GM23338 (cell line): ENCODE data around the gene SDHB.

ENCODE experiments used
- CREB1 ChIP-seq: fragments of 250-450 bp; sonication (Bioruptor Pico); IDR thresholded peaks from 2 replicates; pipeline ENCODE4 v1.5.0; 2020; ENCODE audit warnings: low read depth, mild to moderate bottlenecking, moderate library complexity
- POLR2AphosphoS5 ChIP-seq: IDR thresholded peaks from 2 replicates; pipeline ENCODE4 v1.6.1; 2016; ENCODE audit warnings: antibody characterized with exemption, low read depth
- ZNF114 ChIP-seq: fragments of 250-450 bp; sonication (Bioruptor Pico); IDR thresholded peaks from 2 replicates; pipeline ENCODE4 v1.5.0; 2020; ENCODE audit warnings: mild to moderate bottlenecking, moderate library complexity
- TF ChIP-seq, protein P1 (sequence below), 2 experiments: fragments of 200-600 bp in 1 of 2; sonication (generic) in 1 of 2; conservative IDR thresholded peaks; 2 replicates each; pipeline versions ENCODE4 v1.5.1 to v1.6.1; 2016 to 2017; ENCODE audit warnings: antibody characterized with exemption in 2 of 2, low read depth in 2 of 2, mild to moderate bottlenecking in 2 of 2, moderate library complexity in 1 of 2

DNA sequence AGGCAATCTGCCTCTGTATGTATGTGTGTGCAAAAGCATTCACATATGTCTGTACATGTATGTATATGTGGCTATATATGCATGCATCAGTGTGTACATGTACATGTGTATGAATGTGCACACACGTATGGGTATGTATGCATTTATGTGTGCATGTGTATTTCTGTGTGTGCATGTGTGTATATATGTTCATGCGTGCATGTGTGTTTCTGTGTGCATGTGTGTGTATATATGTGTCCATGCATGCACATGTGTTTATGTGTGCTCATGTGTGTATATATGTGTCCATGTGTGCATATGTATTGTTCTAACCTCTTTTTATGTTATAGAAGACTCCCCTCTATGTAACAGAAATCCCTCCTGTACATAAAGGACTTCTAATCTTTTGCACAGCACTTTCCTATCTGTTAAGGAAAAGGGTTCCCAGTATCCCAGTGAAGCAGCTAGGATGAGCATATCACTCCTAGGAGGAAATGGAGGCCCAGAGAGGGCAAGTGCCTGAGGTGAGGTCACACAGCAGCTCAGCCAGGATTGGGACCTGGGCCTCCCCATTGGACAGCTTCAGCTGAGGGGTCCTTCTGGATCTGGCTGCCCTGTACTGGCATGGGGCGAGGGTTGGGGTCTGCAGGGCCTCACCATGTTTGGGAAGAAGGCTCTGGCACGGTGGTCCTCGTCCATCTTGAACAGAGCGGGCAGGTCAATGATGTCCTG, 15.8 kb upstream of the SDHB start:
- TF ChIP-seq, protein P1, sequence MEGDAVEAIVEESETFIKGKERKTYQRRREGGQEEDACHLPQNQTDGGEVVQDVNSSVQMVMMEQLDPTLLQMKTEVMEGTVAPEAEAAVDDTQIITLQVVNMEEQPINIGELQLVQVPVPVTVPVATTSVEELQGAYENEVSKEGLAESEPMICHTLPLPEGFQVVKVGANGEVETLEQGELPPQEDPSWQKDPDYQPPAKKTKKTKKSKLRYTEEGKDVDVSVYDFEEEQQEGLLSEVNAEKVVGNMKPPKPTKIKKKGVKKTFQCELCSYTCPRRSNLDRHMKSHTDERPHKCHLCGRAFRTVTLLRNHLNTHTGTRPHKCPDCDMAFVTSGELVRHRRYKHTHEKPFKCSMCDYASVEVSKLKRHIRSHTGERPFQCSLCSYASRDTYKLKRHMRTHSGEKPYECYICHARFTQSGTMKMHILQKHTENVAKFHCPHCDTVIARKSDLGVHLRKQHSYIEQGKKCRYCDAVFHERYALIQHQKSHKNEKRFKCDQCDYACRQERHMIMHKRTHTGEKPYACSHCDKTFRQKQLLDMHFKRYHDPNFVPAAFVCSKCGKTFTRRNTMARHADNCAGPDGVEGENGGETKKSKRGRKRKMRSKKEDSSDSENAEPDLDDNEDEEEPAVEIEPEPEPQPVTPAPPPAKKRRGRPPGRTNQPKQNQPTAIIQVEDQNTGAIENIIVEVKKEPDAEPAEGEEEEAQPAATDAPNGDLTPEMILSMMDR (conservative IDR thresholded peaks at IDR 0.05; ENCODE audit: low read depth in 2 of 2) = no peak
- no peak for TF ChIP-seq ZNF114 (CRISPR knock-in tag)
- no peak for TF ChIP-seq POLR2AphosphoS5
- TF ChIP-seq CREB1 = no peak
